HepG2 (cell line): ENCODE measurements around the gene ACVR1B. TPM values are rescaled to one million over a fixed set of nuclear protein-coding genes. Genes with fewer than 3 reads are reported as not detected.

Experiments used
- AKAP8 ChIP-seq: sonication (generic); formaldehyde crosslinking; IDR thresholded peaks from 2 replicates; pipeline ENCODE4 v1.5.1; 2020; ENCODE audit warnings: mild to moderate bottlenecking, missing genetic modification reagents
- CEBPG ChIP-seq: IDR thresholded peaks from 2 replicates; pipeline ENCODE4 v1.6.1; 2016
- CSRNP2 ChIP-seq: sonication (generic); formaldehyde crosslinking; conservative IDR thresholded peaks from 2 replicates; pipeline ENCODE4 v1.8.0; 2022; ENCODE audit warnings: low read depth, missing genetic modification reagents
- ELF3 ChIP-seq: IDR thresholded peaks from 2 replicates; pipeline ENCODE4 v1.6.1; 2016; ENCODE audit warnings: missing genetic modification reagents, missing compliant biosample characterization
- HNF4A ChIP-seq: sonication (generic); formaldehyde crosslinking; IDR thresholded peaks from 2 replicates; pipeline ENCODE4 v1.4.0; 2020; ENCODE audit warnings: missing genetic modification reagents
- HNRNPUL1 ChIP-seq: fragments of 200-400 bp; formaldehyde crosslinking; IDR thresholded peaks from 2 replicates; pipeline ENCODE4 v1.6.1; 2017; ENCODE audit warnings: low read depth, mild to moderate bottlenecking, low read length, moderate library complexity
- HOXA3 ChIP-seq: sonication (generic); formaldehyde crosslinking; IDR thresholded peaks from 2 replicates; pipeline ENCODE4 v1.5.0; 2020; ENCODE audit warnings: missing genetic modification reagents
- KDM2A ChIP-seq: sonication (generic); formaldehyde crosslinking; IDR thresholded peaks from 2 replicates; pipeline ENCODE4 v1.4.0; 2020; ENCODE audit warnings: low read depth, missing genetic modification reagents, borderline replicate concordance
- MATR3 ChIP-seq: sonication (generic); formaldehyde crosslinking; IDR thresholded peaks from 2 replicates; pipeline ENCODE4 v1.4.0; 2020; ENCODE audit warnings: missing genetic modification reagents
- NFIC ChIP-seq: IDR thresholded peaks from 2 replicates; pipeline ENCODE4 v1.6.1; 2012; ENCODE audit warnings: mild to moderate bottlenecking, low read length, inconsistent platforms
- PAF1 ChIP-seq: IDR thresholded peaks from 2 replicates; pipeline ENCODE4 v1.6.1; 2016; ENCODE audit warnings: missing genetic modification reagents, missing compliant biosample characterization
- PCBP1 ChIP-seq: fragments of 200-400 bp; formaldehyde crosslinking; IDR thresholded peaks from 2 replicates; pipeline ENCODE4 v1.6.1; 2017; ENCODE audit warnings: mild to moderate bottlenecking, low read depth, low read length, borderline replicate concordance
- SMARCC2 ChIP-seq: fragments of 450-650 bp; IDR thresholded peaks from 2 replicates; pipeline ENCODE4 v1.6.1; 2017; ENCODE audit warnings: antibody characterized with exemption, mild to moderate bottlenecking
- SOX13 ChIP-seq, 3 experiments: fragments of 450-650 bp in 1 of 3; sonication (generic) in 1 of 3; formaldehyde crosslinking in 1 of 3; IDR thresholded peaks in 2 of 3; conservative IDR thresholded peaks in 1 of 3; 2 replicates each; pipeline versions ENCODE4 v1.5.0 to v1.6.1; 2016 to 2020; ENCODE audit warnings: antibody characterized with exemption in 1 of 3, mild to moderate bottlenecking in 1 of 3, missing compliant biosample characterization in 1 of 3, missing genetic modification reagents in 1 of 3, moderate library complexity in 1 of 3
- SRSF1 ChIP-seq: fragments of 200-400 bp; formaldehyde crosslinking; optimal IDR thresholded peaks from 2 replicates; pipeline ENCODE3; 2017; ENCODE audit warnings: mild to moderate bottlenecking, low read depth, low read length, moderate library complexity
- THYN1 ChIP-seq: sonication (generic); formaldehyde crosslinking; IDR thresholded peaks from 2 replicates; pipeline ENCODE4 v1.8.1; 2023; ENCODE audit warnings: low read depth, mild to moderate bottlenecking, moderate library complexity, missing genetic modification reagents, borderline replicate concordance
- TIGD3 ChIP-seq: sonication (generic); formaldehyde crosslinking; IDR thresholded peaks from 2 replicates; pipeline ENCODE4 v1.5.1; 2020; ENCODE audit warnings: mild to moderate bottlenecking, missing genetic modification reagents, borderline replicate concordance
- ZBTB21 ChIP-seq: sonication (generic); formaldehyde crosslinking; IDR thresholded peaks from 2 replicates; pipeline ENCODE4 v1.4.0; 2020; ENCODE audit warnings: missing genetic modification reagents
- ZNF251 ChIP-seq: sonication (generic); formaldehyde crosslinking; IDR thresholded peaks from 2 replicates; pipeline ENCODE4 v1.9.0; 2021; ENCODE audit warnings: mild to moderate bottlenecking, missing genetic modification reagents
- ZNF557 ChIP-seq: sonication (generic); formaldehyde crosslinking; IDR thresholded peaks from 2 replicates; pipeline ENCODE4 v1.4.0; 2020; ENCODE audit warnings: missing genetic modification reagents
- ZNF564 ChIP-seq: sonication (generic); formaldehyde crosslinking; IDR thresholded peaks from 2 replicates; pipeline ENCODE4 v1.8.1; 2023; ENCODE audit warnings: mild to moderate bottlenecking, missing genetic modification reagents
- ZNF615 ChIP-seq: sonication (generic); formaldehyde crosslinking; IDR thresholded peaks from 2 replicates; pipeline ENCODE4 v1.5.0; 2020; ENCODE audit warnings: mild to moderate bottlenecking, missing genetic modification reagents, borderline replicate concordance
- ZNF770 ChIP-seq: sonication (generic); formaldehyde crosslinking; IDR thresholded peaks from 2 replicates; pipeline ENCODE4 v1.5.0; 2020; ENCODE audit warnings: mild to moderate bottlenecking, missing genetic modification reagents
- ZXDC ChIP-seq: sonication (generic); formaldehyde crosslinking; IDR thresholded peaks from 2 replicates; pipeline ENCODE4 v1.5.0; 2020; ENCODE audit warnings: mild to moderate bottlenecking, missing genetic modification reagents
- polyA plus RNA-seq, 8 experiments: library from polyadenylated mRNA; depleted of rRNA in 3 of 8; stranded (reverse) in 7 of 8; unstranded in 1 of 8; fragments of >200 nt; fragmentation: Illumina TruSeq in 4 of 8; extraction: Trizol in 4 of 8; gene quantifications; 2 replicates each; pipeline versions ENCODE4 v1.2.1 to v1.2.3, GENCODE V29; 2011 to 2016; ENCODE audit warnings: low read depth in 4 of 8, missing spikeins in 1 of 8, mixed read lengths in 1 of 8; ENCODE audit not compliant: insufficient read depth in 1 of 8
- total RNA-seq, 5 experiments: library from RNA; depleted of rRNA; stranded (reverse); fragments of >200 nt; fragmentation: Illumina TruSeq; extraction: Trizol; gene quantifications; 2 replicates each; pipeline ENCODE4 v1.2.3, GENCODE V29; 2016; ENCODE audit warnings: low read depth in 1 of 5

The ACVR1B gene
- total and polyA plus RNA-seq, 2 of the 13 experiments (the other 11 are each of a cell fraction or from before 2014, with no cell fraction given), result 8.9 to 12.1 TPM

- TF ChIP-seq MATR3 (CRISPR knock-in tag) (no peak), ZNF251 (CRISPR knock-in tag) (no peak), CSRNP2 (CRISPR knock-in tag) (no peak), AKAP8 (no peak), NFIC (no peak), ZNF557 (CRISPR knock-in tag) (no peak), ZBTB21 (CRISPR knock-in tag) (no peak), HNF4A (peak; percentile 63), ELF3 (CRISPR knock-in tag) (peak; percentile 88), SMARCC2 (no peak), CEBPG (CRISPR knock-in tag) (peak; percentile 64), ZNF770 (CRISPR knock-in tag) (peak; percentile 93), ZNF564 (CRISPR knock-in tag) (peak; percentile 94), PAF1 (CRISPR knock-in tag) (no peak), THYN1 (no peak), KDM2A (CRISPR knock-in tag) (no peak), SOX13 (IDR thresholded peaks at IDR 0.05) (no peak), SOX13 (CRISPR knock-in tag; conservative IDR thresholded peaks at IDR 0.05 in 1 of 2, IDR thresholded peaks at IDR 0.05 in 1 of 2) (no peak), ZNF615 (CRISPR knock-in tag) (no peak), PCBP1 (no peak), SRSF1 (no peak), ZXDC (CRISPR knock-in tag) (no peak), HNRNPUL1 (no peak), TIGD3 (no peak), HOXA3 (CRISPR knock-in tag) (0 out of 2 replicates have a peak, but pooled peaks have one; percentile 16)
These were observed 60.2 kb downstream of the ACVR1B start (continued) for GRCh38 chr12:52011602-52012214.
